H1 (cell line): ENCODE measurements around the gene AUH. TPM values are rescaled to one million over a fixed set of nuclear protein-coding genes. Genes with fewer than 3 reads are reported as not detected.

Experiments used
- TEAD4 ChIP-seq: IDR thresholded peaks from 2 replicates; pipeline ENCODE4 v1.6.1; 2012; ENCODE audit warnings: low read depth, low read length, inconsistent platforms, mixed read lengths
- polyA plus RNA-seq, 7 experiments: library from polyadenylated mRNA; depleted of rRNA in 3 of 7; stranded (reverse) in 5 of 7; unstranded in 2 of 7; fragments of >200 nt in 5 of 7; fragments of 200-250 nt in 2 of 7; gene quantifications; 1 replicate in 5 of 7; 2 replicates in 1 of 7; 4 replicates in 1 of 7; pipeline versions ENCODE4 v1.2.1 to v1.2.3, GENCODE V29; 2011 to 2013; ENCODE audit warnings: missing spikeins in 2 of 7, mixed read lengths in 2 of 7
- total RNA-seq: library from RNA; stranded (reverse); fragmentation: NEBNext Ultra II Directional; extraction: Animal tissue kit (Norgen Biotek cat#: 25700); gene quantifications from 2 replicates; pipeline ENCODE4 v1.2.1, GENCODE V29; 2021

The AUH gene
- total and polyA plus RNA-seq, 2 of the 8 experiments (the other 6 are each of a cell fraction or from before 2014, with no cell fraction given), result 5.8 to 21.9 TPM

DNA sequence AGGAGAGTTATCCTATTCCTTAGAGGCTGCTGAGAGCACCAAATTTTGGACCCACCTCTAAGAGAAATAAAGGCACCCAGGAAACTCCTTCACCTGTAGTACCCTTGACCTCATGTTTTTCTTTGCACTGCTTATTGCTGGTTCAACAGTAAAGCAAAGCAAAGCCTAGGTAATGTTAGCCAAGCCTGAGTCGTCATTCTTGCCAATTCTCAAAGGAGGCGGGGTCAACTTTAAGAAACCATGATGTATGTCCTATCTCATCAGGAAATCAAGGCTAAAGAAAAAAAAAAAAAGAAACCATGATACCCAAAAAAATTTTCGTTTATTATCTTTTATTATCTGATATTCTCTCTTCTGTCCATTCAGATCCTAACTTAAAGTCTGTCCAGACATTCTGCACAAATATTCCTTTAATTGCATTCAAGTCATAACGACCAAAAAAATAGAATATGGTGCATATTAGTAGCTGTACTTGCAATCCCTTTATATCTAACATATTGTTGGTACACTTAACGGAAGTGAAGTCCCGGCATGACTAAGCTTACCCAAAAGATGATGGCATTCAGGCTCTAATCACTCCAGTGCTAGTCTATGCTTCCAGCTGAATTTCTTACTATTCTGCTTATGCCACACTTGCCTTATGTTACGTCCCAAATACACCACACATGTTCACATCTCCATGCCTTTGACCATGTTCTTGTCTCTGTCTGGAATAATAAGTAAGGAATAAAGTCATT, 1.8 kb downstream of the AUH start (continued):
- no peak for TF ChIP-seq TEAD4
